SK-N-SH (cell line): Measurements from ENCODE around the gene B4GALT1. TPM values are rescaled to one million over a fixed set of nuclear protein-coding genes. Genes with fewer than 3 reads are reported as not detected.

Source experiments
- CTCF ChIA-PET: fragments of 300-600, 350-600 bp; formaldehyde crosslinking; extraction: SDS; loops from one replicate; lab custom pipeline; 2021; lab: Yijun Ruan, JAX
- POLR2A ChIA-PET: fragments of 350-600 bp; sonication (Branson Sonifier 250); formaldehyde crosslinking; extraction: SDS; loops from one replicate; lab custom pipeline; 2020; ENCODE audit warnings: antibody characterized with exemption, inconsistent platforms; lab: Yijun Ruan, JAX
- DNase-seq: peaks from one replicate; pipeline ENCODE4 v3.0.0; 2012
- H2AFZ ChIP-seq: fragments of 200-600 bp; sonication (generic); 2 replicates; pipeline ENCODE4 v1.8.1; 2016; ENCODE audit warnings: antibody characterized with exemption, mild to moderate bottlenecking, low read depth
- H3F3A ChIP-seq: fragments of 200-600 bp; sonication (generic); replicated peaks from 2 replicates; pipeline ENCODE3; 2016; ENCODE audit warnings: antibody characterized with exemption, mild to moderate bottlenecking; ENCODE audit not compliant: insufficient read depth
- H3K27ac ChIP-seq, 2 experiments: fragments of 200-500 bp in 1 of 2; fragments of 200-600 bp in 1 of 2; sonication (Bioruptor generic) in 1 of 2; sonication (generic), shearing (Covaris generic) in 1 of 2; 2 replicates each; pipeline versions ENCODE4 v1.5.1 to v1.6.1; 2014 to 2016; ENCODE audit warnings: low read depth in 2 of 2, inconsistent platforms in 1 of 2, low read length in 1 of 2, mild to moderate bottlenecking in 1 of 2, mixed read lengths in 1 of 2
- H3K27me3 ChIP-seq: fragments of 200-600 bp; sonication (generic), shearing (Covaris generic); 2 replicates; pipeline ENCODE4 v1.6.1; 2016; ENCODE audit warnings: mixed run types; ENCODE audit not compliant: insufficient read depth
- H3K36me3 ChIP-seq, 2 experiments: fragments of 200-500 bp in 1 of 2; fragments of 200-600 bp in 1 of 2; sonication (Bioruptor generic) in 1 of 2; sonication (generic) in 1 of 2; replicated peaks in 1 of 2; 2 replicates each; pipeline versions ENCODE3 to v1.5.1; 2014 to 2016; ENCODE audit warnings: low read length in 1 of 2, mild to moderate bottlenecking in 1 of 2; ENCODE audit not compliant: insufficient read depth in 2 of 2, control insufficient read depth in 1 of 2
- H3K4me1 ChIP-seq, 2 experiments: fragments of 200-500 bp in 1 of 2; fragments of 200-600 bp in 1 of 2; sonication (Bioruptor generic) in 1 of 2; sonication (generic), shearing (Covaris generic) in 1 of 2; 2 replicates each; pipeline versions ENCODE4 v1.5.1 to v1.6.1; 2014 to 2016; ENCODE audit warnings: low read depth in 1 of 2, low read length in 1 of 2, mixed run types in 1 of 2; ENCODE audit not compliant: insufficient read depth in 2 of 2, control insufficient read depth in 1 of 2
- H3K4me2 ChIP-seq: fragments of 200-600 bp; sonication (generic), shearing (Covaris generic); 2 replicates; pipeline ENCODE4 v1.6.1; 2017; ENCODE audit warnings: mixed run types
- H3K4me3 ChIP-seq, 2 experiments: fragments of 200-500 bp in 1 of 2; fragments of 200-600 bp in 1 of 2; sonication (Bioruptor generic) in 1 of 2; sonication (generic), shearing (Covaris generic) in 1 of 2; 2 replicates each; pipeline versions ENCODE4 v1.5.1 to v1.8.1; 2014 to 2016; ENCODE audit warnings: low read depth in 2 of 2, inconsistent platforms in 1 of 2, low read length in 1 of 2, mild to moderate bottlenecking in 1 of 2, mixed read lengths in 1 of 2, moderate library complexity in 1 of 2
- H3K79me2 ChIP-seq: fragments of 200-600 bp; sonication (generic); 2 replicates; pipeline ENCODE4 v1.8.1; 2017; ENCODE audit warnings: mild to moderate bottlenecking; ENCODE audit not compliant: insufficient read depth
- H3K9ac ChIP-seq: fragments of 200-600 bp; sonication (generic); 2 replicates; pipeline ENCODE4 v1.6.1; 2017; ENCODE audit warnings: mixed run types
- H3K9me2 ChIP-seq: fragments of 200-600 bp; sonication (generic); 2 replicates; pipeline ENCODE4 v1.6.1; 2017; ENCODE audit warnings: mixed run types
- H3K9me3 ChIP-seq: fragments of 200-600 bp; sonication (generic); 2 replicates; pipeline ENCODE4 v1.6.1; 2017; ENCODE audit warnings: mixed run types, mild to moderate bottlenecking, moderate library complexity
- H4K20me1 ChIP-seq: fragments of 200-600 bp; sonication (generic); 2 replicates; pipeline ENCODE4 v1.6.1; 2017; ENCODE audit warnings: mild to moderate bottlenecking, mixed run types; ENCODE audit not compliant: insufficient read depth
- CHD2 ChIP-seq: fragments of 150-350 bp; IDR thresholded peaks from 2 replicates; pipeline ENCODE4 v1.6.1; 2018; ENCODE audit warnings: low read length; ENCODE audit not compliant: partially characterized antibody
- ELF1 ChIP-seq: IDR thresholded peaks from 2 replicates; pipeline ENCODE4 v1.4.0; 2012
- EP300 ChIP-seq, 2 experiments: IDR thresholded peaks; 2 replicates each; pipeline versions ENCODE4 v1.4.0 to v1.6.1; 2012; ENCODE audit warnings: borderline replicate concordance in 1 of 2, low read depth in 1 of 2, low read length in 1 of 2
- EZH2phosphoT487 ChIP-seq: fragments of 200-600 bp; sonication (generic); IDR thresholded peaks from 2 replicates; pipeline ENCODE4 v1.6.1; 2017; ENCODE audit warnings: low read depth, mixed run types, mild to moderate bottlenecking, antibody characterized with exemption, moderate library complexity, borderline replicate concordance
- FOXJ3 ChIP-seq: sonication (generic); formaldehyde crosslinking; IDR thresholded peaks from 2 replicates; pipeline ENCODE4 v1.5.1; 2020; ENCODE audit warnings: mild to moderate bottlenecking, missing genetic modification reagents
- FOXM1 ChIP-seq: IDR thresholded peaks from 2 replicates; pipeline ENCODE4 v1.4.0; 2012; ENCODE audit warnings: low read depth, mild to moderate bottlenecking
- GABPA ChIP-seq: IDR thresholded peaks from 2 replicates; pipeline ENCODE4 v1.4.0; 2012; ENCODE audit warnings: low read depth, mild to moderate bottlenecking
- GATA2 ChIP-seq: sonication (generic); formaldehyde crosslinking; IDR thresholded peaks from 2 replicates; pipeline ENCODE4 v1.5.0; 2020; ENCODE audit warnings: mild to moderate bottlenecking, missing genetic modification reagents
- JUND ChIP-seq: IDR thresholded peaks from 2 replicates; pipeline ENCODE4 v1.4.0; 2012
- MEF2A ChIP-seq: IDR thresholded peaks from 2 replicates; pipeline ENCODE4 v1.4.0; 2012; ENCODE audit warnings: low read depth, borderline replicate concordance
- NFIC ChIP-seq: IDR thresholded peaks from 2 replicates; pipeline ENCODE4 v1.4.0; 2012; ENCODE audit warnings: borderline replicate concordance
- NRF1 ChIP-seq: IDR thresholded peaks from 2 replicates; pipeline ENCODE4 v1.6.1; 2012; ENCODE audit warnings: low read depth, mild to moderate bottlenecking, low read length
- RXRA ChIP-seq: IDR thresholded peaks from 2 replicates; pipeline ENCODE4 v1.4.0; 2012; ENCODE audit warnings: low read depth, mild to moderate bottlenecking, borderline replicate concordance
- TAF1 ChIP-seq: IDR thresholded peaks from 2 replicates; pipeline ENCODE4 v1.6.1; 2012; ENCODE audit warnings: low read depth, mild to moderate bottlenecking, low read length, moderate library complexity, borderline replicate concordance
- WGBS: methylation state at CpG from one replicate; pipeline ENCODE4 v1.1.6; 2017; ENCODE audit warnings: low lambda C conversion rate; 5-methylcytosine and 5-hydroxymethylcytosine counted together
- polyA plus RNA-seq, 3 experiments: library from polyadenylated mRNA; depleted of rRNA; stranded (reverse); fragments of >200 nt; gene quantifications; 2 replicates each; pipeline ENCODE4 v1.2.3, GENCODE V29; 2012
- TF ChIP-seq, protein P1 (sequence below): fragments of 150-350 bp; IDR thresholded peaks from 2 replicates; pipeline ENCODE4 v1.6.1; 2016; ENCODE audit warnings: mild to moderate bottlenecking, low read depth, low read length
- TF ChIP-seq, protein P2 (sequence below): IDR thresholded peaks from 2 replicates; pipeline ENCODE4; 2012
- TF ChIP-seq, protein P3 (sequence below): fragments of 150-350 bp; IDR thresholded peaks from 2 replicates; pipeline ENCODE4 v1.6.1; 2017; ENCODE audit warnings: antibody characterized with exemption, low read length, low read depth, borderline replicate concordance

The B4GALT1 gene
- polyA plus RNA-seq, 1 of the 3 experiments (the other 2 are of a cell fraction), result 36.2 TPM

DNA sequence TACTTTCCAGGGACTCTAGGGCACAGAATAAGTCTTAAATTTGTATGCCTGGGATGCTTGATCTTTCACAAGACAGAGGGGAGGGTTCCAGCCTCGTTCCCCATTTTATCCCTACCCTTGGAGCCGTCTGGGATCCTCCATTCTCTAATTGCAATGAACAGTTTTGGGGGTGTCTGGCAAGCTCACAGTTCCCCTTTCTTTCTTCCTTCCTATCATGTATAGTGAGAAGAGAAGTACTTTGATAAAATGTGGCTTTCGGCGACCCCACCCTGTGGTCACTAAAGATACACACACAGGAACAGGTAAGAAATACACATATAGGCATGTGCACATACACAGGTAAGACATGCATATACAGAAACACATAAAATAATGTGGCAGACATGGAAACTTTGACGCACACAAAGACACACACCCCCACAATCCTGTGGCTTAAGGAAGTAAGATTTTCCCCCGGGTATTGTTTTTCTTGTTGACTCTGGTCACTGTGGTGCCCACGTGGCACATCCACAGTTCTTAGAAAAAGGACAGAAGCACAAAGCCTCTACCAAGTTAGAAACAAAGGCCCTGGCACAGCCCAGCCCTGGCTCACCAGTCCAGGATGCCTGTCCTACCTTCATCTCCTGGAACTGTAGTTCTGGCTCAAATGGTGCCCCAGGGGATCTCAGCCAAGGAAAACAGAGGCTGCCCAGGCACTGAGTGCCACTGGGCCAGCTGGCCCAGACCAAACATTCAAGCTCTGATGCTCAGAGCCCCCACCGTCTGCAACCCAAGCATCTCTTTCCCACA is 84.4 kb downstream of the B4GALT1 start:
- Histone ChIP-seq H3K27me3 (no peaks in the 10 kb centered on the region), H3K9me2 (no peaks in the 10 kb centered on the region), H4K20me1 (no peaks in the 10 kb centered on the region), H3K79me2 (no peaks in the 10 kb centered on the region), H2AFZ (no peak overlapping the region), H3K9ac (no peak overlapping the region), H3K4me2 (no peak overlapping the region), H3K27ac (no peak overlapping the region), H3K9me3 (no peaks in the 10 kb centered on the region), H3K4me3 (no peak overlapping the region), H3K4me1 (peaks cover 0 to 6% of the 10 kb centered on the region in 2 experiments; a peak in 1 of 4 replicates), H3K36me3 (no peaks in the 10 kb centered on the region), H3F3A (peaks cover 9% of the 10 kb centered on the region)
- no peak for DNase-seq
- ChIA-PET POLR2A (no interaction called here), CTCF (interaction anchor here (1.5 to 6.1 kb wide), 3 partner anchors 88 to 157 kb away, joined by 6 to 57 read pairs (median 8); partner anchors contain the start of gene SPINK4)
- 71% methylated on average over 8 of the region's 8 CpGs for WGBS
- no peak for TF ChIP-seq FOXM1

DNA sequence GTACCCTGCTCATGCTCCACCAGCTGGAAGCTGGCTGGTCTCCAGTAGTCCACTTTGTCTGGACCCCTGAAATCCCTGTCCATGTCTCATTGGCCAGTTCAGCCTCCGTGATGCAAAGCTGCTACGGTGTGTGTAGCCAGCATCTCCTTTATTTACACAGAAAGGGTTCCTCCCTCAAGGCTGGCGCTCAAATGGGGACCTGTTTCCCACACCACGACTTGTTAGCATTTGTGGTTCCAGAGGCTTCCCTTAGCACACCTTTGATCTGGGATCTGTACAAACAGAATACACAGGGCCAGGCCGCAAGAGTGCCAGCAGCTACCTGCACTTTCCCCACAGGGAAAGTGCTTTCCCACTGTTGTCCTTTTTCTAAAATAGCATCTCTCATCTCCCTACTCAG is 85.0 kb downstream of the B4GALT1 start:
- H3K27me3 ChIP-seq, result no peaks in the 10 kb centered on the region
- no peak for TF ChIP-seq ELF1
- TF ChIP-seq EZH2phosphoT487, result no peak
- TF ChIP-seq NFIC, result no peak
- TF ChIP-seq TAF1, result no peak
- TF ChIP-seq, protein P1, sequence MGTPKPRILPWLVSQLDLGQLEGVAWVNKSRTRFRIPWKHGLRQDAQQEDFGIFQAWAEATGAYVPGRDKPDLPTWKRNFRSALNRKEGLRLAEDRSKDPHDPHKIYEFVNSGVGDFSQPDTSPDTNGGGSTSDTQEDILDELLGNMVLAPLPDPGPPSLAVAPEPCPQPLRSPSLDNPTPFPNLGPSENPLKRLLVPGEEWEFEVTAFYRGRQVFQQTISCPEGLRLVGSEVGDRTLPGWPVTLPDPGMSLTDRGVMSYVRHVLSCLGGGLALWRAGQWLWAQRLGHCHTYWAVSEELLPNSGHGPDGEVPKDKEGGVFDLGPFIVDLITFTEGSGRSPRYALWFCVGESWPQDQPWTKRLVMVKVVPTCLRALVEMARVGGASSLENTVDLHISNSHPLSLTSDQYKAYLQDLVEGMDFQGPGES, result no peak
- no peak for TF ChIP-seq EP300 (IDR thresholded peaks at IDR 0.05; ENCODE audit: borderline replicate concordance in 1 of 2, low read depth in 1 of 2, low read length in 1 of 2)
- TF ChIP-seq GABPA, result no peak
- TF ChIP-seq MEF2A, result no peak
- no peak for TF ChIP-seq FOXM1
- TF ChIP-seq GATA2 (CRISPR knock-in tag), result no peak
- TF ChIP-seq, protein P2, sequence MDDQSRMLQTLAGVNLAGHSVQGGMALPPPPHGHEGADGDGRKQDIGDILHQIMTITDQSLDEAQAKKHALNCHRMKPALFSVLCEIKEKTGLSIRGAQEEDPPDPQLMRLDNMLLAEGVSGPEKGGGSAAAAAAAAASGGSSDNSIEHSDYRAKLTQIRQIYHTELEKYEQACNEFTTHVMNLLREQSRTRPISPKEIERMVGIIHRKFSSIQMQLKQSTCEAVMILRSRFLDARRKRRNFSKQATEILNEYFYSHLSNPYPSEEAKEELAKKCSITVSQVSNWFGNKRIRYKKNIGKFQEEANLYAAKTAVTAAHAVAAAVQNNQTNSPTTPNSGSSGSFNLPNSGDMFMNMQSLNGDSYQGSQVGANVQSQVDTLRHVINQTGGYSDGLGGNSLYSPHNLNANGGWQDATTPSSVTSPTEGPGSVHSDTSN, result no peak
- TF ChIP-seq NRF1, result no peak
- no peak for TF ChIP-seq FOXJ3 (CRISPR knock-in tag)
- no peak for TF ChIP-seq RXRA
- TF ChIP-seq CHD2, result no peak
- TF ChIP-seq JUND, result no peak
- TF ChIP-seq, protein P3, sequence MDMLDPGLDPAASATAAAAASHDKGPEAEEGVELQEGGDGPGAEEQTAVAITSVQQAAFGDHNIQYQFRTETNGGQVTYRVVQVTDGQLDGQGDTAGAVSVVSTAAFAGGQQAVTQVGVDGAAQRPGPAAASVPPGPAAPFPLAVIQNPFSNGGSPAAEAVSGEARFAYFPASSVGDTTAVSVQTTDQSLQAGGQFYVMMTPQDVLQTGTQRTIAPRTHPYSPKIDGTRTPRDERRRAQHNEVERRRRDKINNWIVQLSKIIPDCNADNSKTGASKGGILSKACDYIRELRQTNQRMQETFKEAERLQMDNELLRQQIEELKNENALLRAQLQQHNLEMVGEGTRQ, result no peak

More for the DNA sequence above, 85.0 kb downstream of the B4GALT1 start:
- Histone ChIP-seq H2AFZ (no peak overlapping the region), H3K4me1 (peaks cover 0 to 6% of the 10 kb centered on the region in 2 experiments; a peak in 1 of 4 replicates), H4K20me1 (no peaks in the 10 kb centered on the region), H3F3A (peaks cover 11% of the 10 kb centered on the region), H3K4me3 (no peak overlapping the region), H3K9me2 (no peaks in the 10 kb centered on the region), H3K79me2 (0 out of 2 replicates have a peak, but pooled peaks cover 1% of the 10 kb centered on the region), H3K4me2 (no peak overlapping the region), H3K36me3 (no peaks in the 10 kb centered on the region), H3K9ac (no peak overlapping the region), H3K27ac (no peak overlapping the region), H3K9me3 (no peaks in the 10 kb centered on the region)
- WGBS, result 78% methylated on average over 5 of the region's 5 CpGs
- DNase-seq, result no peak
- POLR2A ChIA-PET, result no interaction called here
- CTCF ChIA-PET, result interaction anchor here (1.5 to 6.1 kb wide), 3 partner anchors 88 to 158 kb away, joined by 6 to 57 read pairs (median 8); partner anchors contain the start of gene SPINK4
